SU-DHL-6 (cell line): ENCODE measurements around the gene POFUT2.

Source experiments
- CTCF ChIP-seq: fragments of 200-600 bp; sonication (generic); IDR thresholded peaks from one replicate; pipeline ENCODE4 v1.5.1; 2017; ENCODE audit warnings: antibody characterized with exemption, mild to moderate bottlenecking, low read length, moderate library complexity; ENCODE audit not compliant: insufficient read depth, poor library complexity, severe bottlenecking
- EZH2phosphoT487 ChIP-seq: fragments of 200-600 bp; sonication (generic), shearing (Covaris generic); conservative IDR thresholded peaks from 2 replicates; pipeline ENCODE4 v1.6.1; 2018; ENCODE audit warnings: mild to moderate bottlenecking, antibody characterized with exemption, low read length, moderate library complexity, mixed read lengths

- TF ChIP-seq CTCF = no peak
- TF ChIP-seq EZH2phosphoT487 = no peak
Measured at GRCh38 chr21:45269861-45270260, 17.8 kb downstream of the POFUT2 start.
